NCI-H1436 (cell line): ENCODE measurements around the gene TUBA1C.

ENCODE experiments used
- DNase-seq: peaks from one replicate; lab custom pipeline; 2025; lab: John Stamatoyannopoulos, UW

TUBA1C gene

DNA sequence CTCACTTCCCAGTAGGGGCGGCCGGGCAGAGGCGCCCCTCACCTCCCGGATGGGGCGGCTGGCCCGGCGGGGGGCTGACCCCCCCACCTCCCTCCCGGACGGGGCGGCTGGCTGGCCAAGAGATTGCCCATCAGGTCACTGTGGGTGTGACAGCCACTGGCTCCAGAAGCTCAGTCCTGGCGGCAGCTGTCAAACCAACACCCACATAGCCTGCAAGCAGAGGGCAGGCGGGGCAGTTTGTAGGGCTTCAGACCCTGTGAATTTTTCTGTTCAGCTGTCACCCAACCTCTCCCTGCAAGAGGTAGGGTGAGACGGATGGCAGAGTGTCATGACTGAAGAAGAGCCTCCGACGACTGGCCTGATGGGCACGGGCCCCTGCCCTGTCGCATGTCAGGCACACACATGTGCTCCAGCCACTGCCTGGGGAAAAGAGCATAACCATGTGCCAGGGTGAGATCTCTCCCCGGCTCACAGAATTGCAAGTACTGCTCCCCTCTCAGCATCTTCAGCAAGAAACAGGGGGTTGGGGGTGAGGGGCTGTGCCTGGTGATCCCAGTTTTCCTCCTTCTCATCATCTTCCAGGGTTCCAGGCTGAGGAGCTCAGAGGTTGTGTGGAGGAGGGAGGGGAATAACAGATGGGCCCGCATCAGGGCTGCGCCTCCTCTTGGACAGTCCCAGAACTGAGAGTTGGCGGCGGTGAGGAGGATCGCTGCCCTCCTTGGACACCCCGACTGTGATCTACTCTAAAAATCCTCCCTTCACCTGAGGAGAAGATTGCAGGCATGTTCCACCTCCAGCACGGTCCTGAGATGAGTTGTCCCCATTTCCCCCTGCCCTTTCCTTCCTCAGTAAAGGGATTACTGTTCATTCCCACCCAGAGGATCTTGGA, 18.9 kb downstream of the TUBA1C start:
- no peak for DNase-seq

DNA sequence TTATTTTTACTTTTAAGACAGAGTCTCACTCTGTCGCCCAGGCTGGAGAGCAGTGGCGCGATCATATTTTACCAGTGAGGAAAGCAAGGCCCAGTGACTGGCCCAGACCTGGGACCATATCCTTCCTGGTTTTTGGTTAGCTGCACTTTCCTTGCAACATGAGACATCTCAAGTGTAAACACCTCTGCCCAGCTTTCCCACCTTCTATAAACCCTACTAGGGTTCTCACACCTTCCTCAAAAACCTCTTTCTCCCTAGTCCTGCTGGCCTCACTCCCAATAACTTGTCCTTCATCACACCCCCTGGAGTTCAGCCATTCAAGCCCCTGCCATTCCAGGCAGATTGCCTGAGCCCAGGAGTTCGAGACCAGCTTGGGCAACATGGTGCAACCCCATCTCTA, 19.8 kb downstream of the TUBA1C start:
- DNase-seq = no peak

DNA sequence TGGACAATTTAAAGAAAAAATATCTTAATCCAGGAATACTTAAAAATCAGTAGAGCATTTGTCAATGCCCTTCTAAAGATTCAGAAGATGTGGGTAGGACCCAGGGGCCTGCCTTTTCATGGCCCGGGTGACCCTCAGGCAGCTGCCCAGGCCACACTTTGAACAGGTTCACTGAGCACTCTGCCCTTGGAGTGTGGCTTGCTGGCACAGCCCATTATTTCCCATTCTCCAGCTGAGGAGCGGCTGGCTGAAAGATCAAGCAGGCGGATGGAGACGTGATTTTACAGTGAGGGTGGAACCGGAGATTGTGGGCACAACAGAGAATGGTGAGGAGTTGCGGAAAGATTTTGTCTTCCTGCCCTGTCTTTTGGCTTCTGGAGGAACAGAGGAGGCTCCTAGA, 23.0 kb downstream of the TUBA1C start:
- no peak for DNase-seq

DNA sequence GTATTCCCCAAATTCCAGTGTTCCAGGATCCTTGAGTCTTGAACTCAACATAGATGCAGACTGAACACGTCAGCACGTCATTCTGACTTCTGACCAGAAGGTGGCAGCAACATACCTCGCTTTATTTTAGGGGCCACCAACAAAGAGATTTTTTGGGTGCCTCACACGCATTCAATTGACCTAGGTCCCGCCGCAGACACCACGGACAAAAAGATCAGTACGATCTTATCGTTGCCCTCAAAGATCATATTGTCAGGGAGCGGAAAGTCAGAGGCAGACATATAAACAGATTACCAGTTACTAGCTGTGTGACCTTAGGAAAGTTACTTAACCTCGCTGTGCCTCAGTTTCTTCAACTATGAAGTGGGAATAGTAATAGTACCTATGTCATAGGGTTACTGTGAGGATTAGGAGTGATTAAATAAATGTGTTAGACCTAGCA, 23.6 kb downstream of the TUBA1C start:
- DNase-seq = peak; percentile 53

DNA sequence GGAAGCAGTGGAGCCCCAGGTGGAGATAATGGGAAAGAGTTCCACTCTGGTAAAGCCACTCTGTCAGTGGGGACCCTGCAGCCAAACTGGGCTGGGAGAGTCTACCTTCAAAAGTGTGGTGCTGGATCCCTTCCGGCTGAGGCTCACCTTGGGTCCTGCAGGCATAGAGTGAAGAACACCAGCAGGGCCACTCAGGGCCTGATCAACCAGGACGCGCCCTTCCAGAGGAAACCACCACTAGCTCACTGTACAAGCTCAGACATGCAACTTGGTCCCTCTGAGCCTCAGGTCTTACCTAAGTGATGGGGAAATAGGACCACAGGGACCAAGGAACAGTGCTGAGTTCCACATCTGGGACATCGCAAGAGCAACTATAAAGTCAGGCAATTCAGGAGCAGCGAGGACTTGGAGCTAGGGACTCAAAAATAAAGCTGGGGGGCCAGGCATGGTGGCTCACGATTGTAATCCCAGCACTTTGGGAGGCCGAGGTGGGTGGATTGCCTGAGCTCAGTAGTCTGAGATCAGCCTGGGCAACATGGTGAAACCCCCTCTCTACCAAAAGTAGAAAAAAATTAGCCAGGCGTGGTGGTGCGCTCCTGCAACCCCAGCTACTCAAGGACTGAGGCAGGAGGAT, 24.2 kb downstream of the TUBA1C start:
- DNase-seq = no peak

DNA sequence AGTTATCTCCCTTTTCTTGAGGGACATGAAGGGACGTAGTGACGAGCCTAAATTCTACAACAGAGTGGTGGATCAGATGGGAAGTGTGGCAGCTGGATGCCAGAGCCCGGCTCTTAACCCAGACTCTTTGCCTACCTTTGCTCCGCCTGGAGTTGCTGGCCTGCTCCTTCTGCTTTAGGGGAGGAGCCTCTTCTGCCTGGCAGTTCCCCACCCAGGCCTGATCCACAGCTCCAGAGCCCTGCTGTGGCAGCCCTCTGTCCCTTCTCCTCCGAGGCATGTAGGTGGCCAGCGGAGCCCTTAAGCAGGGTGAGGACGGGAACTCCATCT, 27.8 kb downstream of the TUBA1C start:
- DNase-seq = no peak

DNA sequence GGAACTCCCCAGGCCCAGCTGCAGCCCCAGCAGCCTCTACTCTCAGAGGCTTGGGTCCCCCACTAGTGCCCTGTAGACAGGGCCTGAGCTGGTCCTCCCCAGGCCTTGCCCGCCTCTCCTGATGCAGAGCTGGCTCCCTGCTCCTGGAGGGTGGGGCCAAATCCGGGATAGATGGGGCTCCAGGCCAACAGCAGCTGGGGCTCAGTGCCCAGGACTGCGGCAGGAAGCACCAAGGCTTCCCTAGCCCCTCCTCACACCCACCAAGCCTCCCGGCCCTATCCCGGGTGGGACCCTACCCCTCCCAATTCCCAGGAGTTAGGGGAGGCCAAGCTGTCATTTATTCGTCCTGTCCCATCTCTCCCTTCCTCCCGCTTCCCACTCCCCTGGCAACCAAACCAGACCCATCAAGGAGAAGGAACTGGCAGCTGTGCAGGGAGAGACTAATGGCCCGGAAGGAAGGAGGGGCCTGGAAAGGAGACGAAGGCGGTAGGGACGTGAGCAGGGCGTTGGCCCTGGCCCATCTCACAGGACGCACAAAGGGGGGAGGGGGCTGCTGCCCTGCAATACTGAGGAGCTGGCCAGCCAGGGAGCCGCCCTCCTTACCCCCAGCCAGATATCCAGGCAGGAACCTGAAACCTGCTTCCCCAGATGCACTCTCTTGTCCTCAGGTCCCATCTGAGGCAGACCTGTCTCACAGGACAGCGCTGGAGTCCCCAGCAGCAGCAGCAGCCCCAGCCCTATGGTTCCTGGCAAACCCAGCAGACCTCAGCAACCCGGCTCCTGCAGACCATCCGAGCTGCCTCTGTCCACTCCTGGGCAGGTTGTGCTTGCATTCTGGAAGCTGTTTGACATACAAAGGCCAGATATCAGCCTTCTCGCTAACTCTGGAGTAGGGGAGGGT, 28.4 kb downstream of the TUBA1C start:
- no peak for DNase-seq

DNA sequence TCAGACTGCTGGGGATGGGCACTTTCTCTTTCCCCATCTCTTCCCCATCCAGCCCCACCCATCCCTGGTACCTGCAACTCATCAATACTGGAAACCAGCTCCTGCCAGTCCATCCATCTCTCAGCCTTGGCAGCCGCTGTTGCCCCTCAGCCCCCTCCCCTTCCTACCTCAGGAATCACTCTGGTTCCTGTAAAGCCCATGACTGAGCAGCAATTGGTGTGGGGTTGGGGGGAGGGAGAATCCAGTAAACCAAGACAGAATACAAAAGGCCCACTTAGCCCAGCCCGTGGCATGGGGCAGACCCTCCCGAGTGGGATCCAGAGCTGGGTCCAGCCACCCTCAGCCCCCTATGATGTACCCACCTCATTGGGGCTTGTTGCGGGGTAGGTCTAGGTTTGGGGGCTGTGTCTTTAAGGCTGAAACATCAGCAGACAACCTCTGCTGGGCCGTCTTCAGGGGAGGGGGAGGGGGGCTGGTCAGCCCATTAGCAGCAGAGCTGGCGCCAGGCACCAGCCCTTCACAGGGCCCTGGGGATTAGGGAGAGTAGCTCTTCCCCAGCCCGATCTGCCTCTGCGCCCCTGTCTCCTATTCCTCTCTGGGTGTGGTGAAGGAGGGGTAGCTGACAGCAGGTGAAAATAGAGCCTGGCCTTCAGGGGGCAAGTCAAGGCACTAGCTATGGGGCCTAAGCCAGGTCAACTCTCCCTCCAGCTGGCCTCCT, 29.4 kb downstream of the TUBA1C start:
- DNase-seq = peak; percentile 43

DNA sequence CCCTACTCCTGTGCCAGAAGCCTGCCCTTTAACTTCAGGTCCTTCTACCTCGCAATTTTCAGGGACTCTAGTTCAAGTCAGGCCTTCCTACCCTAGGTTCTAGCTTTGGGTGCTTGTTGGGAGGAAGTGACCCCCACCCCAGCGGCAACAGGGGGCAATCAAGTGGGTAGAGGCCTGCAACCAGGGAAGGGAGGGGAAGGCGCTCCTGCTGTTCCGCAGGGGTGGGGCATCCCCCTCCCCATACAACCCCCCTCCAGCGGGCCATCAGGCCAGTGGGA, 29.9 kb downstream of the TUBA1C start:
- DNase-seq = no peak

DNA sequence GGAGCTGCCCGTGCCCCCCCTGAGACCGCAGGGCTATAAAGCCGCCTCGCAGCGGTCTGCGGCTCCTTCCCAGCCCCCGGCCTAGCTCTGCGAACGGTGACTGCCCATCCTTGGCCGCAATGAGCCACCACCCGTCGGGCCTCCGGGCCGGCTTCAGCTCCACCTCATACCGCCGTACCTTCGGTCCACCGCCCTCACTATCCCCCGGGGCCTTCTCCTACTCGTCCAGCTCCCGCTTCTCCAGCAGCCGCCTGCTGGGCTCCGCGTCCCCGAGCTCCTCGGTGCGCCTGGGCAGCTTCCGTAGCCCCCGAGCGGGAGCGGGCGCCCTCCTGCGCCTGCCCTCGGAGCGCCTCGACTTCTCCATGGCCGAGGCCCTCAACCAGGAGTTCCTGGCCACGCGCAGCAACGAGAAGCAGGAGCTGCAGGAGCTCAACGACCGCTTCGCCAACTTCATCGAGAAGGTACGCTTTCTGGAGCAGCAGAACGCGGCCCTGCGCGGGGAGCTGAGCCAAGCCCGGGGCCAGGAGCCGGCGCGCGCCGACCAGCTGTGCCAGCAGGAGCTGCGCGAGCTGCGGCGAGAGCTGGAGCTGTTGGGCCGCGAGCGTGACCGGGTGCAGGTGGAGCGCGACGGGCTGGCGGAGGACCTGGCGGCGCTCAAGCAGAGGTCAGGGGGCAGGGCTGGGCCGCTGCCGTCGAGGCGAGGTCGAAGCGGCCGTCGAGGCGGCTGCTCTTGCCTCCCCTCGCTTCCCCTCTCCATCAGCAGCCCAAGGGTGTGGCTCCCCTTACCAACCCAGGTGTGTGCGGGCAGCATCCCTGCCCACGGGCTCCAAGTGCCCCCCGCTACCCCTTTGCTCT, 30.4 kb downstream of the TUBA1C start, which contains the start of gene PRPH:
TSS of gene PRPH (plus strand) at position 66 of the 855 bp plus-strand sequence. CDS start at position 120, 54 bp downstream.
- no peak for DNase-seq

DNA sequence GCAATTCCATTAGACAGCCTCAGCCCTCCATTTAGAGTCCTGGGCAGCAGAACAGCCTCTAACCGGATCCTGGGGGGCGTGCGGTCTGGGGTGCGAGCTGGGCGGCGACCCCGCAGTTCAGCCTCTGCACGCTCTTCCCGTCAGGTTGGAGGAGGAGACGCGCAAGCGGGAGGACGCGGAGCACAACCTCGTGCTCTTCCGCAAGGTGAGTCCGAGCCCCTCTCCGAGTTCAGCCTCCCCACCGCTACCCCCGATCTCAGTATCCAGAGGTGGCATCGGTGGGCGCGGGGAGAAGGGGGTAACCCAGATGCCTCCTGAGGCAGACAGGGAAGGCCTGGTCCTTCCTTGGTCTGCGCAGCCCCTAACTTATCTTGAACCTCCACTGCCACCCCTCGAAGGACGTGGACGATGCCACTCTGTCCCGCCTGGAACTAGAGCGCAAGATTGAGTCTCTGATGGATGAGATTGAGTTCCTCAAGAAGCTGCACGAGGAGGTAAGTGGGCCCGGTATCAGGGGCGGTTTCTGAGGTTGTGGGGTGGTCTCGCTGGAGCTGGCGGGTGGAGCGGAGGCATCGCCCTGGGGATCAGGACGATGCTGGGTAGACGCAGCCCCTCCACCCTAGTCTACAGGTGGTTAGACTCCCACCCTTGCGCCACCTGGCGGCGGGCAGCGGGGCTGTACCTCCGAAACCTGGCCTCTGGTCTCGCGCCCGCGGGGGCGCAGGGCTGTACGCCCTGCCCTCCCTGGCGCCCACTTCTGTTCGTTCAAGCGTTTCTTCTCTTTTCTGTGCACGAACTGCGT, 31.4 kb downstream of the TUBA1C start:
- peak; percentile 70 for DNase-seq

DNA sequence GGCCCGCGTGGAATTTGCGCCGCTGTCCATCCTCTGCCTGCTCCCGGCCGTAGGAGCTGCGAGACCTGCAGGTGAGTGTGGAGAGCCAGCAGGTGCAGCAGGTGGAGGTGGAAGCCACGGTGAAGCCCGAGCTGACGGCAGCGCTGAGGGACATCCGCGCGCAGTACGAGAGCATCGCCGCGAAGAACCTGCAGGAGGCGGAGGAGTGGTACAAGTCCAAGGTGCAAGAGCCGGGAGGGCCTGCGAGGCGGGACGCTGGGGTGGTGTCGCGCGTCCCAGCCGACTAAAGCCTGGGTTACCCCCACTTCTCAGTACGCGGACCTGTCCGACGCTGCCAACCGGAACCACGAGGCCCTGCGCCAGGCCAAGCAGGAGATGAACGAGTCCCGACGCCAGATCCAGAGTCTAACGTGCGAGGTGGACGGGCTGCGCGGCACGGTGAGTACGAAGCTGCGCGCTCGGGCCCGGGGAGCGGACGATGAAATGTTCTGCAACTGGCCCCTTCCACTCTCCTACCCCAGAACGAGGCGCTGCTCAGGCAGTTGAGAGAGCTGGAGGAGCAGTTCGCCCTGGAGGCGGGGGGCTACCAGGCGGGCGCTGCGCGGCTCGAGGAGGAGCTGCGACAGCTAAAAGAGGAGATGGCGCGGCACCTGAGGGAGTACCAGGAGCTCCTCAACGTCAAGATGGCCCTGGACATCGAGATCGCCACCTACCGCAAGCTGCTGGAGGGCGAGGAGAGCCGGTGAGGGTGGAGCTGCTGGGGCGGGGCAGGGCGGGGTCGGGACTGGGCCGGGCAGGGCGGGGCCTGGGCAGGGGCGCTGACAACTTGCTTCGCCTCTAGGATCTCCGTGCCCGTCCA, 32.2 kb downstream of the TUBA1C start:
- DNase-seq = peak; percentile 52

DNA sequence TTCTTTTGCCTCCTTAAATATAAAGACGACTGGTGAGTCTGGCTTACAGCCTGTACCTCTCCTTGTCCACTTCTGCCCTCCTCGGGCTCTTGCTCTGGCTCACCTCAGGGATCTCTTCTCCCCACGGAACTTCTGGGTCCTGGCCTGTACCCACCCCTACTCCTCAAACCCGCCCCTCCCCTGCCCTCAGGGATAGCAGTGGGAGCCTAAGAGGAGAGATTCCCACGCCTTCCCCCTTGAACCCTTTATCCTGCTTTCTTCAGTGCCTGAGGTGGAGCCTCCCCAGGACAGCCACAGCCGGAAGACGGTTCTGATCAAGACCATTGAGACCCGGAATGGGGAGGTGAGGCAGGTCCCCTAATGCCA, 32.8 kb downstream of the TUBA1C start:
- DNase-seq = no peak

DNA sequence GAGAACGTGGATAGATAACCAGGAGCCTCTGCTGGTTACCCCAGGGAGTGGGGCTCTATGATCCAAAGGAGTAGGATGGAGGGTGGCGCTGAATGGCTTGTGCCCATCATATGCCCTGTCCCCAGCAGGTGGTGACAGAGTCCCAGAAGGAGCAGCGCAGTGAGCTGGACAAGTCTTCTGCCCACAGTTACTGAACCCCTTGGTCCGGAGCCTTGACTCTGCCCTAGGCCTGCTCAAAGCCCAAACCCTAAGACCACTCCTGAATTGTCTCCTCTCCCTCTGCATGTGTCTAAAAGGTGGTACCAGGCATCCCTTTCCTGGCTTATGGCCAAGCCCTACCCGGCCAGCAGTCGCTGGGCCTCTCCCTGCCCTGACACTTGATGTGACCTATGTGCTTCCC, 33.3 kb downstream of the TUBA1C start:
- no peak for DNase-seq

DNA sequence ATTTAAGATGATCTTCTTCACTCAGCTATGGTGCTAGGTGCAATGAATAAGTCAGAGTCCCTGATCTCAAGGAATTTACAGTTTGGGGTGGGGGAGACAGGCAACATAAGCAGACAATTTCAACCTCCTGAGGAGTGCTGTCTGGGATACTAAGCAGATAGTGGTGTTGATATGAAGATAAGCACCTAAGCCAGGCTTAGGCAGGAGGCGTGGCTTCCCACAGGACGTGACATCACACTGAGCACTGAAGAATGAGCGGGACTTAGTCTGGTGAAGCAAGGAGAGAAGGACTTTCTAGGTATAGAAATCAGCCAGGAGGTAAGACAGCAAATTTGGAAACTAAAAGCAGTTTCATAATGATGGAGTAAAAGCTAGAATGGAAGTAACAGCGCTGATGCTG, 36.9 kb downstream of the TUBA1C start:
- no peak for DNase-seq

DNA sequence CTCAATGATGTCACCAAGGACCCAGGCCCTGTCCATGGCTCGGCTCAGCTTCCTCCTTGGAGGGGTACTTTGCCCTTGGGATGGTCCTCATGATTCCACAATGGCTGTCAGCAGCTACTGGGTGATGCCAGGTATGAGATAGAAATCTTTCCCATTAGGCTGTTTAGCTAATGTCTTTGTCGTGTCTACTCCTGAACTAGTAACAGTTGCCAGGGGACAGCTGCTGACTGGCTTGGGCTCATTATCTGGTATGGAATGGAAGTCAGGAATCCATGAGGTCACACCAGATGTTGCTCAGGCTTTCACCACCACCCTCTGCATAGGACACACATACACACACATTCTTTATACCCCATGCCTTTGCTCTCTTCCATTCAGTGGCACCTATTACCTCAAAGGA, 39.3 kb downstream of the TUBA1C start:
- no peak for DNase-seq

DNA sequence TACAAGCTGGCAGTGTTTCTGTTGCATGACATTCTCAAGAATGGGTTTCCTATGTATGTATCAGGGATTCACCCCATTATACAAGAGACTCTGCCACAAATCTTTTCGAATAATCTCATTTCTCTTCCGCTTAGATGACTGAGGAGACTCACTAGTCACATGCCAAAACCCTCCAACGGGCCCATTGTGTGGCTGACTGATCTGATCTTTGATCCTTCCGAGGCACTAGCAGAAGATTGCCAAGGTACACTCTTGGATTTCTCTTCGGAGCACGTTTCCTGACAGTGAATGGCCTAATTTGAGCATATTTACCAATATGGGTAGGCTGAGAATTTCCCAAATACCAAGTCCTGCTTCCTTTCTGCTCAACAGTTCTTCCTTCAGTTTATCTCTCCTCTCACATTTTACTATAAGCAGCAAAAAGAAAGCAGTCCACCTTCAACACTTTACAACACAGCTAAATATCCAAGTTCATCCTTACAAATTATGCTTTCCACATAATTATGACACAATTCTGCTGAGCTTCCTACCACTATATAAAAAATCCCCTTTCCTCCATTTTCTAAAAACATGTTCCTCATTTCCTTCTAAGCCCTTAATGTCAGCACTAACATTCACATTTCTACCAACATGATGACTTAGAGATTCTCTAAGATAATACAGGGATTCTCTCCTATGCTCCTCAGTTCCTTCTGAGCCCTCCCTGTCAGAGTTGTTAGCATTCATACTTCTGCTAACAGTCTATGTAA, 41.1 kb downstream of the TUBA1C start:
- no peak for DNase-seq

DNA sequence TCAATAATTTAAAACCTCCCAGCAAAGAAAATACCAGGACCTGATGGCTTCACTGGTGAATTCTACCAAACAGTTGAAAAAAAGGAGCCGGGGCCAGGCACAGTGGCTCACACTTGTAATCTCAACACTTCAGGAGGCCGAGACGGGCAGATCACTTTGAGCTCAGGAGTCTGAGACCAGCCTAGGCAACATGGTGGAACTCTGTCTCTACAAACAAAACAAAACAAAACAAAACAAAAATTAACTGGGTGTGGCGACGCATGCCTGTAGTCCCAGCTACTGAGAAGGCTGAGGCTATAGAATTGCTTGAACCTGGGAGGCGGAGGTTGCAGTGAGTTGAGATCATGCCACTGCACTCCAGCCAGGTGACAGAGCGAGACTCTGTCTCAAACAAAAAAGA, 44.5 kb downstream of the TUBA1C start:
- DNase-seq = no peak
